Liver (tissue), 9 donors: ENCODE measurements around the gene BEST4. TPM values are rescaled to one million over a fixed set of nuclear protein-coding genes. Genes with fewer than 3 reads are reported as not detected.

Source experiments
- DNase-seq: peaks from one replicate; pipeline ENCODE4 v3.0.0-alpha.2; 2017; ENCODE audit warnings: low spot score
- H3K27ac ChIP-seq, 2 donors: one replicate each; pipeline ENCODE4 v1.7.0; 2013; ENCODE audit warnings: inconsistent platforms in 2 of 2, low read length in 2 of 2, control low read depth in 1 of 2, low read depth in 1 of 2, mild to moderate bottlenecking in 1 of 2
- H3K27me3 ChIP-seq, 4 donors: one replicate each; pipeline versions ENCODE4 v1.6.1 to v1.7.0; 2013; ENCODE audit warnings: low read length in 3 of 4, inconsistent platforms in 1 of 4, mild to moderate bottlenecking in 1 of 4, moderate library complexity in 1 of 4; ENCODE audit not compliant: control insufficient read depth in 4 of 4, insufficient read depth in 4 of 4
- H3K36me3 ChIP-seq, 4 donors: one replicate each; pipeline versions ENCODE4 v1.6.1 to v1.7.0; 2013; ENCODE audit warnings: low read length in 3 of 4, mild to moderate bottlenecking in 3 of 4, low read depth in 1 of 4, moderate library complexity in 1 of 4; ENCODE audit not compliant: control insufficient read depth in 4 of 4, insufficient read depth in 3 of 4
- H3K4me1 ChIP-seq, 4 donors: one replicate each; pipeline versions ENCODE4 v1.6.1 to v1.7.0; 2013; ENCODE audit warnings: low read length in 3 of 4, mild to moderate bottlenecking in 3 of 4, moderate library complexity in 1 of 4; ENCODE audit not compliant: control insufficient read depth in 4 of 4, insufficient read depth in 4 of 4
- H3K4me3 ChIP-seq, 3 donors: one replicate each; pipeline versions ENCODE4 v1.6.1 to v1.7.0; 2013; ENCODE audit warnings: low read length in 3 of 3, control low read depth in 1 of 3, low read depth in 1 of 3, mild to moderate bottlenecking in 1 of 3
- H3K9ac ChIP-seq, 2 donors: one replicate each; pipeline ENCODE4 v1.7.0; 2013; ENCODE audit warnings: low read length in 2 of 2, mild to moderate bottlenecking in 2 of 2, moderate library complexity in 2 of 2, control low read depth in 1 of 2, low read depth in 1 of 2
- H3K9me3 ChIP-seq, 4 donors: one replicate each; pipeline versions ENCODE4 v1.6.1 to v1.7.0; 2013; ENCODE audit warnings: low read length in 3 of 4; ENCODE audit not compliant: control insufficient read depth in 4 of 4
- EGR1 ChIP-seq, 2 donors: IDR thresholded peaks; 2 replicates each; pipeline ENCODE4 v1.6.1; 2016 to 2018; ENCODE audit warnings: antibody characterized with exemption in 2 of 2, low read depth in 2 of 2
- FOXA1 ChIP-seq: IDR thresholded peaks from 2 replicates; pipeline ENCODE4 v1.6.1; 2016; ENCODE audit warnings: antibody characterized with exemption
- FOXA2 ChIP-seq: IDR thresholded peaks from 2 replicates; pipeline ENCODE4 v1.6.1; 2016; ENCODE audit warnings: antibody characterized with exemption
- GABPA ChIP-seq, 2 donors: IDR thresholded peaks in 1 of 2; conservative IDR thresholded peaks in 1 of 2; 2 replicates each; pipeline ENCODE4 v1.6.1; 2016; ENCODE audit warnings: antibody characterized with exemption in 2 of 2, mild to moderate bottlenecking in 1 of 2, moderate library complexity in 1 of 2
- HNF4A ChIP-seq, 2 donors: conservative IDR thresholded peaks; 2 replicates each; pipeline ENCODE4 v1.6.1; 2016; ENCODE audit warnings: antibody characterized with exemption in 2 of 2, mild to moderate bottlenecking in 2 of 2
- HNF4G ChIP-seq: IDR thresholded peaks from 2 replicates; pipeline ENCODE4 v1.6.1; 2016; ENCODE audit warnings: antibody characterized with exemption
- JUND ChIP-seq, 2 donors: IDR thresholded peaks; 2 replicates each; pipeline ENCODE4 v1.6.1; 2016; ENCODE audit warnings: antibody characterized with exemption in 2 of 2
- RAD21 ChIP-seq, 2 donors: IDR thresholded peaks; 2 replicates each; pipeline ENCODE4 v1.6.1; 2016; ENCODE audit warnings: antibody characterized with exemption in 2 of 2, mild to moderate bottlenecking in 2 of 2
- RXRA ChIP-seq, 2 donors: IDR thresholded peaks; 2 replicates each; pipeline ENCODE4 v1.6.1; 2017 to 2018; ENCODE audit warnings: antibody characterized with exemption in 2 of 2, mild to moderate bottlenecking in 1 of 2
- SP1 ChIP-seq: IDR thresholded peaks from 2 replicates; pipeline ENCODE4 v1.6.1; 2018; ENCODE audit warnings: antibody characterized with exemption, mild to moderate bottlenecking
- TAF1 ChIP-seq: conservative IDR thresholded peaks from 2 replicates; pipeline ENCODE4 v1.6.1; 2016; ENCODE audit warnings: antibody characterized with exemption, mild to moderate bottlenecking
- YY1 ChIP-seq: IDR thresholded peaks from 2 replicates; pipeline ENCODE4 v1.6.1; 2016; ENCODE audit warnings: antibody characterized with exemption, mild to moderate bottlenecking
- WGBS: extraction: QIAGEN DNeasy Blood & Tissue Kit; methylation state at CpG from one replicate; pipeline ENCODE4 v1.1.7; 2013; 5-methylcytosine and 5-hydroxymethylcytosine counted together
- polyA plus RNA-seq, 2 donors: library from polyadenylated mRNA; stranded (reverse) in 1 of 2; unstranded in 1 of 2; fragments of 200-250 nt in 1 of 2; fragments of >200 nt in 1 of 2; fragmentation: Nextera tagmentation in 1 of 2; extraction: Ambion mirVana in 1 of 2; gene quantifications; one replicate each; pipeline versions ENCODE4 v1.2.1 to v1.2.3, GENCODE V29; 2013 to 2015
- total RNA-seq, 2 donors: library from RNA; depleted of rRNA; stranded (reverse); fragments of >200 nt; gene quantifications; one replicate each; pipeline ENCODE4 v1.2.3, GENCODE V29; 2014
- TF ChIP-seq, protein P1 (sequence below): IDR thresholded peaks from 2 replicates; pipeline ENCODE4 v1.6.1; 2016; ENCODE audit warnings: antibody characterized with exemption
- TF ChIP-seq, protein P2 (sequence below): fragments of 150-350 bp; IDR thresholded peaks from 2 replicates; pipeline ENCODE4 v1.5.1; 2017; ENCODE audit warnings: improper control_type of control experiment, low read depth, low read length; ENCODE audit not compliant: missing input control
- TF ChIP-seq, protein P3 (sequence below): IDR thresholded peaks from 2 replicates; pipeline ENCODE4 v1.6.1; 2016; ENCODE audit warnings: antibody characterized with exemption
- TF ChIP-seq, protein P4 (sequence below): IDR thresholded peaks from 2 replicates; pipeline ENCODE4 v1.6.1; 2016; ENCODE audit warnings: antibody characterized with exemption
- donor health status: healthy.
- donor health status: healthy.
- donor health status: healthy.
- donor health status: healthy.
- donor health status: healthy.

Gene BEST4
- total and polyA plus RNA-seq, 4 donors = 0.05 TPM; not detected in 3

DNA sequence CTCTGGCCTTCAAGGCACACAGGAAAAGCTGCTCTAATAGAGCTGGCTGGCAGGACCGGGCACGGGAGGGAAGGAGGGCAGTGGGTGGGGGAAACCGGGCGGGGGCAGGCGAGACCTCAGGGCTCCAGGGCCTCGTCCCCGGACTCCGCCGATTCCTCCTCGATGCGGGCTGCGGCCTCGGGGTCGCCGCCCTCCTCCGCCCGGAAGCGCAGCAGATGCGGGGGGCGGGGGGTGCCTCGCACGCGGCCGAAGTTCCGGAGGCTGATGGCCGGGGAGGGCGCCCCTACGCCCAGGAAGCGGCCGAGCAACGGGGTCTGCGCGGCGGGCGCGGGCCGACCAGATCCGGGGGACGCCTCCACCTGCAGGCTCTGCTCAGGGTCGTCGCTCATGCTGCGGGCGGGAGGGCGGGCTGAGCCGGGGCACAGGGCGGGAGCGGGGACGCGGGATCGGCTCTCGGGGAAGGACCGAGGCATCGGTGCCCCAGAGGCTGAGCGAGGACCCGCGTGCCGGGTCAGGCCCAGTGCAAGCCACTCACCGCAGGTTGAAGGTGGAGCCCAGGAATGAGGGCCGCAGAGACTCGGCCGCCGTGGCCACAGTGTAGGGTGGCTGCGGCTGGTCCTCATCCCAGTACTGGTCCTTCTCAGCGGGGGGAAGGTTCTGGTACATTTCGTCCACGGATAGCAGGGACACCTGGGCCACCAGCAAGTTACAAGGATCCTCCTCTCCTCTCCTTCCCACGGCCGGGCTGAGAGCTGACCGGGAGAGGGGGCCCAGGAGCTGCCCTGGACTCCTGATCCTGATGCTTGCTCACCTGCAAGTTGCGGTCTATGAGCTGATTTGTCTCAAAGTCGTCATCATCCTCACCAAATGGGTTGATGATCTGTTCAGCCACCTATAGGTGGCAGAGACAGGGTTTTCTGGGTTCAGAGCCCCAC is 3.6 kb downstream of the BEST4 start:
- H3K36me3 ChIP-seq = peaks cover 0 to 8% (median 4%) of the 10 kb centered on the region in 4 donors
- H3K27ac ChIP-seq = no peak overlapping the region
- WGBS = 11% methylated on average over 71 of the region's 71 CpGs
- H3K4me1 ChIP-seq = peaks cover 6 to 21% (median 13%) of the 10 kb centered on the region in 4 donors
- TF ChIP-seq FOXA2 = no peak
- peak overlapping the region in 1 of 2 donors; percentile 39 for H3K9ac ChIP-seq
- H3K4me3 ChIP-seq = peak overlapping the region in 1 of 3 donors; percentile 52
- H3K27me3 ChIP-seq = no peaks in the 10 kb centered on the region
- H3K9me3 ChIP-seq = no peaks in the 10 kb centered on the region
- DNase-seq = no peak

DNA sequence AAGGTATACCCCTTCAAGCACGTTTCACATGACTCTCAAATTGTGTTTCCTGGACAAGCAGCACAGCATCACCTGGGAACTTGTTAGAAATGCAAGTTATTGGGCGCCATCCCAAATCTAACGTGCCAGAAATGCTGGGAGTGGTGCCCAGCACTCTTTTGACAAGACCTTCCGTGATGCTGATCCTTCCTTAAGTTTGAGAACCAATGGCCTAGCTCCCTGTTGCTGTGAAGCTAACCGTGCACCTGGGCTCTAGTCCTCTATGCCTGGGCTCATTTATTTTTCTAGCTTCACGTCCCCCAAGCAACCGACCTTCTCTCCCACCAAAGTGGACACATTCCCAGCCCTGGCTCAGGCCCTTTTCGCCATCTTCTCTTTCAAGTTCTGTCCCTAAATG is 4.3 kb downstream of the BEST4 start:
- H3K4me3 ChIP-seq = peak overlapping the region in 1 of 3 donors; percentile 52
- H3K36me3 ChIP-seq = peaks cover 0 to 14% (median 6%) of the 10 kb centered on the region in 4 donors
- no peak overlapping the region for H3K27ac ChIP-seq
- peaks cover 6 to 21% (median 13%) of the 10 kb centered on the region in 4 donors for H3K4me1 ChIP-seq
- no peaks in the 10 kb centered on the region for H3K27me3 ChIP-seq
- H3K9me3 ChIP-seq = no peaks in the 10 kb centered on the region
- no peak for DNase-seq
- TF ChIP-seq HNF4G = no peak
- TF ChIP-seq HNF4A (conservative IDR thresholded peaks at IDR 0.05) = no peak
- no peak for TF ChIP-seq YY1
- TF ChIP-seq RAD21 (IDR thresholded peaks at IDR 0.05) = no peak
- TF ChIP-seq, protein P1, sequence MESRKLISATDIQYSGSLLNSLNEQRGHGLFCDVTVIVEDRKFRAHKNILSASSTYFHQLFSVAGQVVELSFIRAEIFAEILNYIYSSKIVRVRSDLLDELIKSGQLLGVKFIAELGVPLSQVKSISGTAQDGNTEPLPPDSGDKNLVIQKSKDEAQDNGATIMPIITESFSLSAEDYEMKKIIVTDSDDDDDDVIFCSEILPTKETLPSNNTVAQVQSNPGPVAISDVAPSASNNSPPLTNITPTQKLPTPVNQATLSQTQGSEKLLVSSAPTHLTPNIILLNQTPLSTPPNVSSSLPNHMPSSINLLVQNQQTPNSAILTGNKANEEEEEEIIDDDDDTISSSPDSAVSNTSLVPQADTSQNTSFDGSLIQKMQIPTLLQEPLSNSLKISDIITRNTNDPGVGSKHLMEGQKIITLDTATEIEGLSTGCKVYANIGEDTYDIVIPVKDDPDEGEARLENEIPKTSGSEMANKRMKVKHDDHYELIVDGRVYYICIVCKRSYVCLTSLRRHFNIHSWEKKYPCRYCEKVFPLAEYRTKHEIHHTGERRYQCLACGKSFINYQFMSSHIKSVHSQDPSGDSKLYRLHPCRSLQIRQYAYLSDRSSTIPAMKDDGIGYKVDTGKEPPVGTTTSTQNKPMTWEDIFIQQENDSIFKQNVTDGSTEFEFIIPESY = no peak
- no peak for TF ChIP-seq RXRA (IDR thresholded peaks at IDR 0.05)
- no peak for TF ChIP-seq TAF1
- no peak for TF ChIP-seq FOXA1
- TF ChIP-seq GABPA (IDR thresholded peaks at IDR 0.05 in 1 of 2, conservative IDR thresholded peaks at IDR 0.05 in 1 of 2) = no peak
- TF ChIP-seq, protein P2, sequence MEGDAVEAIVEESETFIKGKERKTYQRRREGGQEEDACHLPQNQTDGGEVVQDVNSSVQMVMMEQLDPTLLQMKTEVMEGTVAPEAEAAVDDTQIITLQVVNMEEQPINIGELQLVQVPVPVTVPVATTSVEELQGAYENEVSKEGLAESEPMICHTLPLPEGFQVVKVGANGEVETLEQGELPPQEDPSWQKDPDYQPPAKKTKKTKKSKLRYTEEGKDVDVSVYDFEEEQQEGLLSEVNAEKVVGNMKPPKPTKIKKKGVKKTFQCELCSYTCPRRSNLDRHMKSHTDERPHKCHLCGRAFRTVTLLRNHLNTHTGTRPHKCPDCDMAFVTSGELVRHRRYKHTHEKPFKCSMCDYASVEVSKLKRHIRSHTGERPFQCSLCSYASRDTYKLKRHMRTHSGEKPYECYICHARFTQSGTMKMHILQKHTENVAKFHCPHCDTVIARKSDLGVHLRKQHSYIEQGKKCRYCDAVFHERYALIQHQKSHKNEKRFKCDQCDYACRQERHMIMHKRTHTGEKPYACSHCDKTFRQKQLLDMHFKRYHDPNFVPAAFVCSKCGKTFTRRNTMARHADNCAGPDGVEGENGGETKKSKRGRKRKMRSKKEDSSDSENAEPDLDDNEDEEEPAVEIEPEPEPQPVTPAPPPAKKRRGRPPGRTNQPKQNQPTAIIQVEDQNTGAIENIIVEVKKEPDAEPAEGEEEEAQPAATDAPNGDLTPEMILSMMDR = no peak
- H3K9ac ChIP-seq = peak overlapping the region in 1 of 2 donors; percentile 39
- 60% methylated on average over 8 of the region's 8 CpGs for WGBS

DNA sequence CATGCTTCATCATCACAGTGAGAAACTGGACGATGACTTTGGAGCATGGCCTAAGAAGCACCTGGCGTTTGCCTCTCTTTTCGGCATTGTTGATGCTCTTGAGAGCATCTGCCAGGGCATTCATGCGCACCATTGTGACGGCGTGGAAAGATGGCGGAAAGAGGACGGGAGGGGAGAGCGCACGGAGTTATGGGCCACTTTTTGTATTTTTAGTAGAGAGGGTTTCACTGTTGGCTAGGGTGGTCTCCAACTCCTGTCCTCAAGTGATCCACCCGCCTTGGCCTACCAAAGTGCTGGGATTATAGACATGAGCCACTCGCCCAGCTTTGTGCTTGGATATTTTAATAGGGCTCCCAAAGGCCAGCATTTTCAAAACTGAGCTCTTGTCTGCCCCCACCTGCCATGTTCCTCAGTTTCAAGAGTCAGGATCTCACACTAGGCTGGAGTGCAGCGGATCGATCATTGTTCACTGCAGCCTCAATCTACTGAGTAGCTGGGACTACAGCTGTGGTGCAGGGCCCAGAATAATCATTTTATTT is 7.3 kb downstream of the BEST4 start:
- 97% methylated on average over 14 of the region's 14 CpGs for WGBS
- peaks cover 5 to 29% (median 18%) of the 10 kb centered on the region in 4 donors for H3K36me3 ChIP-seq
- peaks cover 4 to 25% (median 13%) of the 10 kb centered on the region in 4 donors for H3K4me1 ChIP-seq
- H3K27me3 ChIP-seq = no peaks in the 10 kb centered on the region
- no peak overlapping the region for H3K27ac ChIP-seq
- DNase-seq = no peak
- no peak overlapping the region for H3K9ac ChIP-seq
- H3K9me3 ChIP-seq = no peaks in the 10 kb centered on the region
- no peak overlapping the region for H3K4me3 ChIP-seq
- no peak for TF ChIP-seq TAF1
- no peak for TF ChIP-seq GABPA (IDR thresholded peaks at IDR 0.05 in 1 of 2, conservative IDR thresholded peaks at IDR 0.05 in 1 of 2)
- TF ChIP-seq HNF4G = no peak
- TF ChIP-seq SP1 = no peak
- no peak for TF ChIP-seq EGR1 (IDR thresholded peaks at IDR 0.05; ENCODE audit: low read depth in 2 of 2)
- TF ChIP-seq, protein P1 = no peak
- no peak for TF ChIP-seq RXRA (IDR thresholded peaks at IDR 0.05)
- no peak for TF ChIP-seq FOXA2
- TF ChIP-seq, protein P2 = no peak
- no peak for TF ChIP-seq YY1
- TF ChIP-seq, protein P3, sequence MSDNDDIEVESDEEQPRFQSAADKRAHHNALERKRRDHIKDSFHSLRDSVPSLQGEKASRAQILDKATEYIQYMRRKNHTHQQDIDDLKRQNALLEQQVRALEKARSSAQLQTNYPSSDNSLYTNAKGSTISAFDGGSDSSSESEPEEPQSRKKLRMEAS = no peak
- TF ChIP-seq, protein P4, sequence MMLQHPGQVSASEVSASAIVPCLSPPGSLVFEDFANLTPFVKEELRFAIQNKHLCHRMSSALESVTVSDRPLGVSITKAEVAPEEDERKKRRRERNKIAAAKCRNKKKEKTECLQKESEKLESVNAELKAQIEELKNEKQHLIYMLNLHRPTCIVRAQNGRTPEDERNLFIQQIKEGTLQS = no peak
- no peak for TF ChIP-seq JUND (IDR thresholded peaks at IDR 0.05)
- TF ChIP-seq HNF4A (conservative IDR thresholded peaks at IDR 0.05) = no peak
- TF ChIP-seq FOXA1 = no peak
